T follicular helper cell (primary cell): Measurements from ENCODE around the gene TNK2.
A peak's percentile ranks its signal among the peaks of the same experiment; 100 is the strongest.
"Not testable (repeated sequence)": the region's sequence is repeated elsewhere in the genome, so short reads cannot be mapped to it uniquely, and the experiment has no call there.

ENCODE experiments used
- DNase-seq: peaks from one replicate; pipeline ENCODE4 v3.0.0-alpha.2; 2020; ENCODE audit warnings: low read depth
- total RNA-seq, 2 experiments: gene quantifications; one replicate each; lab custom pipeline; 2026; lab: John Stamatoyannopoulos, UW

Gene TNK2
- total RNA-seq, result 36.6 to 139 reads per million in 2 experiments

DNA sequence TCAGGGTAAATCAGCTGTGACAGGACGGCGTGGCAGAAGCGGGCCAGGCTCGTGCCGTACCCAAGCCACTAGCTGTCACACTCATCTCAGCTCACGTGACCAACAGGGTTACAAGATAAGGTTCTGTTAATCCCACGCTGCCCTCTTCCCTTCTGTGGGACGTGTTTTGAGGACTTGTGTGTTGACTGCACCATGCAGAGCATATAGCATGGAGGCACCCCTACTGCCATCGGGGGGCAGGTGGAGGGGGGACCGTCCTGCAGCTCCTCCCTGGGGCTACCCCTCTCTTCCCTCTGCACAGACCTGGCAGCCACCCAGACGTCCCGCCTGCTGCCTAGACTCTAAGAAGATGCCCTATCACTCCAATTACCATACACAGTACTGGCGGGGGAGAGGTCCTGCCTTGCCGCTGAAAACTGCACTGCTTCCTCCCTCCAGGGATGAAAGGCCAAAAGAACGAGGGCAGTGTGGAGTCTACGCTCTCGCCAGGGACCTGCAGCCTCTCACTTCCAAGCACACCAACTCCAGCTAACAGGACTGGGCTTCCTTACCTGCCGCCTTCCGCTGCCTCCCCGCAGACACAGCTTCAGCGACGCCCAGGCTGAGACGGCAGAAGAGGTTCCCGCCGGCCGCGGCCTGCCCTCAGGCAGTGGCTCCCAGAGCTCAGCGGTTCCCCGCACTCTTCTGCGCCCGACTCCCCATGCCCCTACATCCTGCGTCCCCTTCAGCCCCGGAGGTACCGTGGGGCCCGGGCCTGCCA, at the start of gene TNK2:
Gene TNK2 (minus strand): TSS at position 618 of the 760 bp plus-strand sequence. CDS start 19,963 bp downstream, outside the sequence.
- DNase-seq, result peak; percentile 23

DNA sequence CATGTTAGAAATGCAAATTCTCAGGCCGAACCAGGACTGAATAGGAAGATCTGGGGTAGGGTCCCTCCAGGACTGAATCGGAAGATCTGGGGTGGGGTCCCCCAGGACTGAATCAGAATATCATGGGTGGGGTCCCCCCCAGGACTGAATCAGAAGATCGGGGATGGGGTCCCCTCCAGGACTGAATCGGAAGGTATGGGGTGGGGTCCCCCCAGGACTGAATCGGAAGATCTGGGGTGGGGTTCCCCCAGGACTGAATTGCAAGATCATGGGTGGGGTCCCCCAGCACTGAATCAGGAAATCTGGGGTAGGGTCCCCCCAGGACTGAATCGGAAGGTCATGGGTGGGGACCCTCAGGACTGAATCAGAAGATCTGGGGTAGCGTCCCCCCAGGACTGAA, 48.2 kb upstream of the TNK2 start:
- no peak for DNase-seq

DNA sequence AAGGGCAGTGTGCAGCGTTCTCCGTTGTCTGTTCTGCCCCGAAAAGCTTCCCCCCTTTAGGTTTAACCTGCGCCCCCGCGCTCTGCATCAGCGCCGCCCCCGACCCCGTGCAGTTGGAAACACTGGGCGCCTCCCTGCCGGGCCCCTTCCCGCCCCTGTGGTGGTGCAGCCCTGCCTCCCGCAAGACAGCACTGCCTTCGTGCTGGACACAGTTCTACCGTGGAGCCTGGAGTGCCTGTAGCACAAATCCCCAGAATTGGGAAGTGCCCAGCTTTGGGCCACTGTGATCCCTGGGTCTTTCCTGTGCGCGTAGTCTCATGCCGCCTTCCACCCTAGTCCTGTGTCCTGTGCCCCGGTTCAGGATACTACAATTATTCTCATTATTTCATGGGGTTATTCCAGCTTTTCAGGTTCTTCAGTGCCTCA, 47.1 kb upstream of the TNK2 start:
- not testable (repeated sequence) for DNase-seq

GRCh38 chr3:195954752-195955119, 46.4 kb upstream of the TNK2 start:
- DNase-seq, result not testable (repeated sequence)

DNA sequence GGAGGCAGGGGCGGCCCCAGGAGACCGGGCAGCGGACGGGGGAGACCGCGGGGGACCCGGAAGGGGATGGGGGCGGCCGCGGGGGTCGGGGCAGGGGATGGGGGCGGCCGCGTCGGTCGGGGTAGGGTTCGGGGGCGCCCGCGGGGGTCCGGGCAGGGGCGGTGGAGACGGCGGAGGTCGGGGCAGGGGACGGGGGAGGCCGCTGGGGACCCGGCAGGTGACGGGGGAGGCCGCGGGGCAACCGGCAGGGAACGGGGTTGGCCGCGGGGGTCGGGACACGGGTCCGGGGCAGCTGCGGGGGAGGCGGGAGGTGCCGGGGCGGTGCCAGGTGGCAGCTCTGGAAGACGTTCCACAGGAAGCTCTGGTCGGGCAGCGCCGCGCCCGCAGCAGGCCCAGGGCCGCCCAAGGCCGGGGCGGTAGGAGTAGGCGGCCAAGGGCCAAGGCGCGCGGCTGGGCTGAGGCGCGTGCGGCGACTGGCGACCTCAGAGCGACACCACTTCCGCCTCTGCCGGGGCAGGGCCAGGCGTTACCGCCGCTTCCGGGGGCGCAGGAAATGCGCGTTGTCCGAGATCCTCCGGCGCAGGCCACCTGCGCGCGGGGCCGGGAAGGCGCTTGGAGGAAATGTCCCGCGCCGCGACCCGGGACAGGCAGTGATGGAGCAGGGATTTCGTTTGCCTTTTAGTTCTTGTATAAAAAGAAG, 45.9 kb upstream of the TNK2 start:
- DNase-seq, result not testable (repeated sequence)

- not testable (repeated sequence) for DNase-seq
Measured at GRCh38 chr3:195952590-195952989, 44.2 kb upstream of the TNK2 start.

GRCh38 chr3:195951443-195952177, 43.3 kb upstream of the TNK2 start:
- not testable (repeated sequence) for DNase-seq

- DNase-seq, result not testable (repeated sequence)
Measured at GRCh38 chr3:195950731-195951130, 42.4 kb upstream of the TNK2 start.

DNA sequence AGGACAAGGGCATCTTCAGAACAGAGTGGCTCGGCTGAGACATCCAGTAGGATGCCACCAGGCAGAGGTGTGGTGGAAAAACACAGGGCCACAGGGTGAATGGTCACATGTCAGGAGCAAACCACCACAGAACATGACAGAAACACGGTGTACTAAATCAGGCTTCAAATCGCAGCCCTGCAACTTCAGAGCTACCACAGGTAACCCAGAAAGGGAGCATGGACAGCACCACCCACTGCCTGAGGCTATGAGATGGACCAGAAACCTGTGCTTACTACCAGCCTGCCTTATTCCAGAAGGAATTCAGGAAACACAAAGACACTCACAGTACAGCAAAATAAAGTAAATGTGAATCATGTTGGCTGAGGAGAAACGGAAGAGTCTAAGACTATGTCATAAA, 41.8 kb upstream of the TNK2 start:
- DNase-seq, result not testable (repeated sequence)

GRCh38 chr3:195946910-195947699, 38.8 kb upstream of the TNK2 start:
- not testable (repeated sequence) for DNase-seq

- not testable (repeated sequence) for DNase-seq
Measured at GRCh38 chr3:195941265-195941815, 33.0 kb upstream of the TNK2 start.

DNA sequence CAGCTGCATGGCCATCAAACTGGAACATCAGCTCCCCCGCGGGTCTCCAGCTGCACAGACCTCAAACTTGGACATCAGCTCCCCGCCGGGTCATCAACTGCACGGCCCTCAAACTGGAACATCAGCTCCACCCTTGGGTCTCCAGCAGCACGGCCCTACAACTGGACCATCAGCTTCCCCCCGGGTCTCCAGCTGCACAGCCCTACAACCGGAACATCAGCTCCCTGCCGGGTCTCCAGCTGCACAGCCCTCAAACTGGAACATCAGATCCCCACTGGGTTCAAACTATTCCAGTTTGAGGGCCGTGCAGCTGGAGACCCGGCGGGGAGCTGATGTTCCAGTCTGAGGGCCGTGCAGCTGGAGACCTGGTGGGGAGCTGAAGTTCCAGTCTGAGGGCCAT, 32.5 kb upstream of the TNK2 start:
- not testable (repeated sequence) for DNase-seq

DNA sequence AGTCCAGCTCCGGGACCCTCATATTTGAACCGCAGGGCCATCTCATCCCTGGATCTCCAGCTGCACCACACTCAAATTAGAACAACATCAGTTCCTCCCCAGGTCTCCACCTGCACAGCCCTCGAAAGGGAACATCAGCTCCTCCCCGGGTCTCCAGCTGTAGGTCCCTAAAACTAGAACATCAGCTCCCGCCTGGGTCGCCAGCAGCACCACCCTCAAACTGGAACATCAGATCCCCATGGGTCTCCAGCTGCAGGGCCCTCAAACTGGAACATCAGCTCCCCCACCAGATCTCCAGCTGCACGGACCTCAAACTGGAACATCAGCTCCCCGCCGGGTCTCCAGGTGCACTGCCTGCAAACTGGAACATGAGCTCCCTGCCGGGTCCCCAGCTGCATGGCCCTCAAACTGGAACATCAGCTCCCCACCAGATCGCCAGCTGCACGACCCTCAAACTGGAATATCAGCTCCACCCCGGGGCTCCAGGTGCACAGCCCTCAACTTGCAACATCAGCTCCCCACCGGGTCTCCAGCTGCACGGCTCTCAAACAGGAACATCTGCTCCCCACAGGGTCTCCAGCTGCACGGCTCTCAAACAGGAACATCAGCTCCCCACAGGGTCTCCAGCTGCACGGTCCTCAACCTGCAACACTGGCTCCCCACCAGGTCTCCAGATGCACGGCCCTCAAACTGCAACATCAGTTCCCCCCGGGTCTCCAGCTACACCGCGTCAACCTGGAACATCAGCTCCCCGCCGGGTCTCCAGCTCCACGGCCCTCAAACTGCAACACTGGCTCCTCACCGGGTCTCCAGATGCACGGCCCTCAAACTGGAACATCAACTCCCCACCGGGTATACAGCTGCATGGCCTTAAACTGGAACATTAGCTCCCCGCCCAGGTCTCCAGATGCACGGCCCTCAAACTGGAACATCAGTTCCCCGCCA, 31.4 kb upstream of the TNK2 start:
- not testable (repeated sequence) for DNase-seq

DNA sequence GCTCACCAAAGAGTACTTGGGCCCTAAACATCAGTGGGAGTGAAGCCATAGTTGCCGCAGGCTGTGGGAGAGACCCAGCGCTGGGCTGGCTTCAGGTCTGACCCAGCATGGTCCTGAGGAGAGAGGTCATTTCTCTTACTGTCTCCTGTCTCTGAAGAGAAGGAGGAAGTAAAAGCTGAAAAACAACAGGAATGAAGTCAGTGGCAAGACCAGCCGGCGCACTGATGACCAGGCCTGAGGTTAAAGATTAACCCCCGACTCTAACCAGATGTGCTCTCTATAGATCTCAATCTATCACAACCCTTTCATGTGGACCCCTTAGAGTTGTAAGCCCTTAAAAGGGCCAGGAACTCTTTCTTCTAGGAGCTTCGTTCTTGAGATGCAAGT, 24.7 kb upstream of the TNK2 start:
- not testable (repeated sequence) for DNase-seq

- no peak for DNase-seq
Measured at GRCh38 chr3:195932418-195933043, 24.2 kb upstream of the TNK2 start.

- no peak for DNase-seq
Measured at GRCh38 chr3:195931582-195932273, 23.4 kb upstream of the TNK2 start.

DNA sequence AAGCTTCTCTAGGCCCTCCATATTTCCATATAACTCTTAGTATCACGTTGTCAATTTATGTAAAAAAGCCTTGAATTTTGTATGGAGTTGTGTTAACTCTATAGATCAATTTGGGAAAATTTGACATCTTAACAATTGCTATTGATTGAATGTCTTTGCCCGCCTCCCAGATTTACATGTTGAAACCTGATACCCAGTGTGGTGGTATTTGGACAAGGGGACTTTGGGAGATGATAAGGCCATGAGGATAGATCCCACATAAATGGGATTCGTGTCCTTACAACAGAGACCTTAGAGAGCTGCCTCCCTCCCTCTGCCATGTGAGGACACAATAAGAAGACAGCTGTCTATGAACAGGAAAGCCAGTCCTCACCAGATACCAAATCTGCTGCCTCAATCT, 21.1 kb upstream of the TNK2 start:
- no peak for DNase-seq

GRCh38 chr3:195921334-195921791, 13.0 kb upstream of the TNK2 start:
- no peak for DNase-seq

GRCh38 chr3:195918176-195918575, 9.8 kb upstream of the TNK2 start:
- DNase-seq, result no peak
